ENCODE measurements around the gene TMOD3. TPM values are rescaled to one million over a fixed set of nuclear protein-coding genes. Genes with fewer than 3 reads are reported as not detected.

TMOD3 gene
- total and polyA plus RNA-seq, 2 donors (not counting 3 experiments of a cell fraction or from before 2014, with no cell fraction given): 10.4 to 64.3 TPM

- H3K9ac ChIP-seq (replicated peaks; ENCODE audit: extremely low read depth, insufficient read depth, low read length): no peak overlapping the region
- TF ChIP-seq GATA2 (IDR thresholded peaks at IDR 0.05; ENCODE audit: insufficient read depth, insufficient read length, low read depth, low read length) (no peak), FOS (IDR thresholded peaks at IDR 0.05; ENCODE audit: borderline replicate concordance, insufficient read depth, low read length) (no peak), MYC (IDR thresholded peaks at IDR 0.05; ENCODE audit: low read depth, low read length) (no peak), EZH2 (IDR thresholded peaks at IDR 0.05; ENCODE audit: borderline replicate concordance, low read depth, low read length, severe bottlenecking) (no peak), POLR2A (IDR thresholded peaks at IDR 0.05; ENCODE audit: low read depth, low read length) (no peak), POLR2AphosphoS5 (IDR thresholded peaks at IDR 0.05; ENCODE audit: insufficient read depth, low read depth, low read length) (no peak), JUN (IDR thresholded peaks at IDR 0.05; ENCODE audit: borderline replicate concordance, insufficient read depth, insufficient read length, low read depth) (no peak), CTCF (IDR thresholded peaks at IDR 0.05; ENCODE audit: extremely low read depth in 1 of 2, insufficient read depth in 1 of 2, low read depth in 1 of 2, low read length in 2 of 2) (no peak), MAX (IDR thresholded peaks at IDR 0.05; ENCODE audit: insufficient read depth, insufficient read length) (no peak)
- intact Hi-C loops (cut with micrococcal nuclease) (no loop called here), dilution Hi-C loops (cut with MboI; ENCODE audit: extremely low pct_ligation_motif_present, low sequenced_read_pairs) (no loop called here)
- no peak for FAIRE-seq
- peaks cover 12% of the 10 kb centered on the region for H3K4me1 ChIP-seq (ENCODE audit: control insufficient read depth, extremely low read depth, insufficient read depth, low read length)
- H3K27ac ChIP-seq (ENCODE audit: insufficient read depth, low read depth, low read length): no peak overlapping the region
- DNase-seq (ENCODE audit: low read depth, low spot score): no peak
- ChIA-PET POLR2A (no interaction called here), CTCF (interaction anchor here (1.7 to 3.0 kb wide), 2 partner anchors 17 to 59 kb away, joined by 4 to 15 read pairs; no protein-coding TSS in a partner anchor)
- H2AFZ ChIP-seq (ENCODE audit: low read depth, low read length): peak overlapping the region; percentile 25
- H3K36me3 ChIP-seq (ENCODE audit: control insufficient read depth in 2 of 2, extremely low read depth in 1 of 2, insufficient read depth in 2 of 2, low read length in 2 of 2): no peaks in the 10 kb centered on the region
- no peaks in the 10 kb centered on the region for H3K9me1 ChIP-seq (replicated peaks; ENCODE audit: control insufficient read depth, extremely low read depth, insufficient read depth, low read length)
- H4K20me1 ChIP-seq (replicated peaks; ENCODE audit: control insufficient read depth, extremely low read depth, insufficient read depth, low read length): peaks cover 5% of the 10 kb centered on the region
- no TSS peak for BruUV-seq (replicated peaks)
- no peaks in the 10 kb centered on the region for H3K9me3 ChIP-seq (replicated peaks; ENCODE audit: control insufficient read depth, insufficient read depth, low read length)
- peak overlapping the region; percentile 9 for H3K4me2 ChIP-seq (ENCODE audit: insufficient read depth, low read length)
- no peak overlapping the region for H3K4me3 ChIP-seq (replicated peaks in 1 of 3; ENCODE audit: insufficient read depth in 1 of 3, low read depth in 1 of 3, low read length in 3 of 3)
- peaks cover 43% of the 10 kb centered on the region for H3K79me2 ChIP-seq (ENCODE audit: control insufficient read depth, insufficient read depth, low read length)
- H3K27me3 ChIP-seq (ENCODE audit: control insufficient read depth in 2 of 2, insufficient read depth in 2 of 2, low read length in 2 of 2): no peaks in the 10 kb centered on the region
Measured at GRCh38 chr15:51828621-51829375, 655 bp upstream of the TMOD3 start.
